Renal pelvis (tissue), 4 donors: ENCODE measurements around the gene CRYBA2. TPM values are rescaled to one million over a fixed set of nuclear protein-coding genes. Genes with fewer than 3 reads are reported as not detected.

Experiments
- DNase-seq: peaks from one replicate; pipeline ENCODE4 v3.0.0-alpha.2; 2013
- polyA plus RNA-seq, 3 donors: library from polyadenylated mRNA; unstranded; fragments of 120-200 nt; gene quantifications; one replicate each; pipeline ENCODE4 v1.2.1, GENCODE V29; 2013; ENCODE audit not compliant: insufficient read length in 3 of 3

CRYBA2 gene
- polyA plus RNA-seq, 3 donors: not detected

GRCh38 chr2:218957671-218958070 is 35.6 kb downstream of the CRYBA2 start:
- DNase-seq: no peak

- DNase-seq: no peak
These were observed 37.2 kb downstream of the CRYBA2 start for GRCh38 chr2:218956039-218956438.

- DNase-seq: no peak
These were observed 38.5 kb downstream of the CRYBA2 start for GRCh38 chr2:218954541-218955300.

DNA sequence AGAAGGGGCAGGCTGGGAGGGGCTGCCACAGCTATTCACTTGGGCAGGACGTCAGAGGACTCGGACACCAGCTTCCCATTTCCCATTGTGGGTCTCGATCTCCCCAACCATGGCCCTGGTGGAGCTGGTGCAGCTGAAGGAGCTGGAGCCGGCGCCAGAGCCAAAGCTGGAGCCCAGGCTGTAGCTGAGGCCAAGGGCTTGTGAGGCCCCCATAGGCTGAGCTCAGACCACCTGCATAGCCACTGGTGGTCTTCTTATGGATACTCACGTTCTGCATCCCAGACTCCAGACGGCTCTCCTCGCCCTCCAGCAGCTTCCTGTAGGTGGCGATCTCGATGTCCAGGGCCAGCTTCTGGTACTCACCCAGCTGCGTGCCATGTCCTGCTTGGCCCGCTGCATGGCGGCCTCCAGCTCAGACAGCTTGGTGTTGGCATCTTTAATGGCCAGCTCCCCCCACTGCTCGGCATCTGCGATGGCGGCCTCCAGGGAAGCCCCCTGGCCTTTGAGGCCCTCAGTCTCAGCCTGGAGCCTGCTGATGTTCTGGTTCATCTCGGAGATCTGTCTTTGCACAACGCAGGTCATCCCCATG is 39.8 kb downstream of the CRYBA2 start:
- DNase-seq: no peak

GRCh38 chr2:218952160-218952559 is 41.1 kb downstream of the CRYBA2 start:
- no peak for DNase-seq

DNA sequence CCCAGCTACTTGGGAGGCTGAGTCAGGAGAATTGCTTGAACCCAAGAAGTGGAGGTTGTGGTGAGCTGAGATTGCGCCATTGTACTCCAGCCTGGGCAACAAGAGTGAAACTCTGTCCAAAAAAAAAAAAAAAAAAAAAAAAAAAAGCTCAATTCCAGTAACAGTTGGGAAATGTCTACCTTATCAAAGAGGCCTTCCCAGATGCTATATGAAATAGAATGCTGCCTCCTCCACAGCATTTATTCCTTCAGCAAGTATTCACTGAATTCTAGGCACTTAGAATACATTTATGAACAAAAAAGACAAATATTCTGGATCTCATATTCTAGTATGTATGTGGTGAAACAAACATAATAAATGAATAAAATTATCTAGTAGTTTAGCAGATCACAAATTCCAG is 46.6 kb downstream of the CRYBA2 start:
- DNase-seq: no peak

DNA sequence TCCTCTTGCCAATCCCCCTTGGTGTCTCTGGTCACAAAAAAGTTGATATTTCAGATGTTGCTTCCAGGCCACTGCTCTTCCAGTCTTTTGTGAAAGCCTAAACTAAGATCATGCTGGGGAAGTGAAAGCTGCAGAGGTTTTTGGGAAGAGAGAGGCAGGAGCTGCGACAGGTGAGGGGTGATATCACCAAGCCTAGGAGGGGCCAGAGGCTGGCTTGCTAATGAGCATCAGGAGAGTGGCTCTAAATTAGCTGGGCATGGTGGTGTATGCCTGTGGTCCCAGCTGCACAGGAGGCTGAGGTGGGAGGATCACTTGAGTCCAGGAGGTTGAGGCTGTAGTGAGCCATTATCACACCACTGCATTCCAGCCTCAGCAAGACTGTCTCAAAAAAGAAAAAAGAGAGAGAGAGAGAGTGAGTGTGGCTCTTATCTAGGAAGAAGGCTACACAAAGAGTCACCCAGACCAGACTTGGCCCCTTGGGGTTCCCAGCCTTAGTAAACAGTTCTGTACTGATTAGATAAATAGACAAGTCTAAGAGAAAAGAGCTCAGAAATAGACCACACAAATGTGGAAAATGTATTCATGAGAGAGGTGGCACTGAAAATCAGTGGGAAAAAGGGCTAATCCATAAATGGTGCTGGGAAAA is 48.3 kb downstream of the CRYBA2 start:
- no peak for DNase-seq

Other genes starting within 250 kb of the CRYBA2 start
- gene CYP27A1, start 211.3 kb downstream of the CRYBA2 start, polyA plus RNA-seq: 10 to 100 TPM; 48.3 to 63.2 (median 59.1) TPM
- under 1 TPM; 0.06 to 0.21 (median 0.12) TPM for gene PRKAG3, start 161.6 kb downstream of the CRYBA2 start, polyA plus RNA-seq
- gene WNT6, start 133.6 kb downstream of the CRYBA2 start, polyA plus RNA-seq: under 1 TPM; 0.36 to 0.61 (median 0.43) TPM
- gene WNT10A, start 112.6 kb downstream of the CRYBA2 start, polyA plus RNA-seq: 1 to 10 TPM; 1.0 to 1.6 (median 1.1) TPM
- under 1 TPM in 1 of 3 donors, not detected in 2; 0.13 TPM for gene CDK5R2, start 33.8 kb downstream of the CRYBA2 start, polyA plus RNA-seq
- gene FEV, start 8.2 kb downstream of the CRYBA2 start, polyA plus RNA-seq: under 1 TPM in 1 of 3 donors, not detected in 2; 0.17 TPM
- 1 to 10 TPM in 1 of 3 donors, under 1 TPM in 2; 0.07 to 1.1 (median 0.56) TPM for gene CFAP65, start 48.1 kb upstream of the CRYBA2 start, polyA plus RNA-seq
- 1 to 10 TPM; 2.0 to 3.2 (median 2.0) TPM for gene IHH, start 67.5 kb upstream of the CRYBA2 start, polyA plus RNA-seq
- gene NHEJ1, start 167.4 kb upstream of the CRYBA2 start, polyA plus RNA-seq: 10 to 100 TPM; 17.6 to 21.4 (median 19.6) TPM
- gene SLC23A3, start 176.6 kb upstream of the CRYBA2 start, polyA plus RNA-seq: 10 to 100 TPM; 23.5 to 29.0 (median 25.1) TPM
- 10 to 100 TPM; 71.7 to 79.7 (median 78.6) TPM for gene CNPPD1, start 183.5 kb upstream of the CRYBA2 start, polyA plus RNA-seq
- gene RETREG2, start 184.9 kb upstream of the CRYBA2 start, polyA plus RNA-seq: 100 to 1,000 TPM; 113 to 119 (median 113) TPM
- gene ZFAND2B, start 213.4 kb upstream of the CRYBA2 start, polyA plus RNA-seq: 10 to 100 TPM; 40.9 to 51.8 (median 49.4) TPM
- 10 to 100 TPM; 37.9 to 47.3 (median 44.8) TPM for gene ABCB6, start 225.5 kb upstream of the CRYBA2 start, polyA plus RNA-seq
- 10 to 100 TPM; 45.2 to 48.4 (median 46.3) TPM for gene ATG9A, start 236.2 kb upstream of the CRYBA2 start, polyA plus RNA-seq
- 10 to 100 TPM; 51.3 to 84.1 (median 72.8) TPM for gene ANKZF1, start 236.4 kb upstream of the CRYBA2 start, polyA plus RNA-seq